Measurements from ENCODE around the gene VGLL3.

The VGLL3 gene

GRCh38 chr3:86948822-86949221 is 42.1 kb downstream of the VGLL3 start:
- DNase-seq: no peak

- DNase-seq: no peak
Measured at GRCh38 chr3:86942206-86942605, 48.7 kb downstream of the VGLL3 start.

- no peak for DNase-seq
Measured at GRCh38 chr3:86938416-86939105, 52.4 kb downstream of the VGLL3 start.

GRCh38 chr3:86937306-86937791 is 53.6 kb downstream of the VGLL3 start:
- no peak for DNase-seq

- no peak for DNase-seq
Measured at GRCh38 chr3:86934851-86935250, 56.1 kb downstream of the VGLL3 start.

GRCh38 chr3:86930831-86931230 is 60.1 kb downstream of the VGLL3 start:
- DNase-seq: no peak

- no peak for DNase-seq
Measured at GRCh38 chr3:86930181-86930580, 60.8 kb downstream of the VGLL3 start.

GRCh38 chr3:86929046-86929445 is 61.9 kb downstream of the VGLL3 start:
- DNase-seq: no peak

GRCh38 chr3:86923071-86923491 is 67.9 kb downstream of the VGLL3 start:
- peak; percentile 91 for DNase-seq

GRCh38 chr3:86921971-86922680 is 68.8 kb downstream of the VGLL3 start:
- no peak for DNase-seq

GRCh38 chr3:86914670-86915069 is 76.3 kb downstream of the VGLL3 start:
- no peak for DNase-seq

GRCh38 chr3:86913160-86913559 is 77.8 kb downstream of the VGLL3 start:
- DNase-seq: no peak

- no peak for DNase-seq
Measured at GRCh38 chr3:86895202-86895601, 95.7 kb downstream of the VGLL3 start.

- no peak for DNase-seq
Measured at GRCh38 chr3:86890741-86891396, 100.1 kb downstream of the VGLL3 start.

Data from NCI-H524 treated with DMSO at 0.1 percent for 48 hours (cell line).